Measurements from ENCODE around the gene LSP1. TPM values are rescaled to one million over a fixed set of nuclear protein-coding genes. Genes with fewer than 3 reads are reported as not detected.

LSP1 gene
- total and polyA plus RNA-seq, 2 of the 8 experiments (the other 6 are each of a cell fraction or from before 2014, with no cell fraction given), result 0.03 TPM; not detected in 1

- Histone ChIP-seq H3K23me2 (ENCODE audit: low read depth, low read length) (no peaks in the 10 kb centered on the region), H4K8ac (ENCODE audit: extremely low read depth, insufficient read depth, low read length) (peak overlapping the region; percentile 35; the same call in 1 of the 2 replicates), H3K79me1 (ENCODE audit: low read depth, low read length) (no peaks in the 10 kb centered on the region), H4K5ac (ENCODE audit: insufficient read length, low read depth, low read length) (no peak overlapping the region), H2BK20ac (ENCODE audit: low read length) (no peak overlapping the region), H3K4ac (replicated peaks; ENCODE audit: insufficient read length, low read depth, low read length) (no peak overlapping the region), H3K56ac (replicated peaks; ENCODE audit: insufficient read length, low read depth, low read length) (no peak overlapping the region), H3K4me3 (ENCODE audit: extremely low read depth in 1 of 4, insufficient read depth in 2 of 4, low read depth in 3 of 4, low read length in 4 of 4) (no peak overlapping the region), H2BK120ac (replicated peaks; ENCODE audit: low read depth, low read length) (no peak overlapping the region), H2AK5ac (ENCODE audit: low read depth, low read length) (0 out of 2 replicates have a peak overlapping the region, but pooled peaks have one; percentile 53), H3K27me3 (replicated peaks in 1 of 4; ENCODE audit: control insufficient read depth in 3 of 4, extremely low read depth in 1 of 4, insufficient read depth in 3 of 4, low read length in 3 of 4) (no peaks in the 10 kb centered on the region), H3K36me3 (ENCODE audit: control insufficient read depth in 2 of 4, insufficient read depth in 4 of 4, low read length in 3 of 4) (no peaks in the 10 kb centered on the region), H2BK15ac (ENCODE audit: low read length) (no peak overlapping the region), H3K79me2 (ENCODE audit: control insufficient read depth in 1 of 2, insufficient read depth in 2 of 2, low read length in 2 of 2) (no peaks in the 10 kb centered on the region), H3K9ac (replicated peaks in 1 of 4; ENCODE audit: extremely low read depth in 1 of 4, low read depth in 3 of 4, low read length in 3 of 4) (no peak overlapping the region), H4K91ac (replicated peaks; ENCODE audit: insufficient read length, low read length) (no peak overlapping the region), H3K18ac (ENCODE audit: extremely low read depth, low read length) (no peak overlapping the region), H2AFZ (ENCODE audit: low read length) (no peak overlapping the region), H3K4me2 (ENCODE audit: insufficient read depth in 1 of 2, low read depth in 2 of 2, low read length in 2 of 2) (no peak overlapping the region), H2BK12ac (ENCODE audit: low read depth, low read length) (no peak overlapping the region), H3K9me3 (ENCODE audit: insufficient read depth in 2 of 2, low read depth in 1 of 2, low read length in 1 of 2) (no peaks in the 10 kb centered on the region), H3K14ac (ENCODE audit: insufficient read length) (no peak overlapping the region), H3K27ac (ENCODE audit: low read depth, low read length) (no peak overlapping the region), H4K20me1 (replicated peaks in 1 of 2; ENCODE audit: control insufficient read depth in 1 of 2, insufficient read depth in 2 of 2, low read length in 2 of 2) (no peaks in the 10 kb centered on the region), H3K23ac (ENCODE audit: insufficient read length) (no peak overlapping the region), H3K4me1 (replicated peaks in 1 of 4; ENCODE audit: control insufficient read depth in 3 of 4, insufficient read depth in 4 of 4, low read length in 3 of 4) (peaks cover 0 to 3% (median 0%) of the 10 kb centered on the region in 4 experiments; a peak in 1 of 7 replicates), H2BK5ac (ENCODE audit: low read depth, low read length) (no peak overlapping the region)
- 93% methylated on average over 1 of the region's 1 CpG; no CpG with 5 or more reads in 1 of the 2 experiments for WGBS, 2 experiments (ENCODE audit: extremely low coverage in 1 of 2, insufficient coverage in 1 of 2, insufficient read length in 1 of 2, insufficient replicate concordance in 2 of 2, low coverage in 1 of 2, low lambda C conversion rate in 2 of 2, missing lambda C conversion rate in 1 of 2)
- DNase-seq (ENCODE audit: low read depth in 1 of 2, low spot score in 2 of 2) (no peak), FAIRE-seq (no peak)
- no peak for TF ChIP-seq E2F6 (IDR thresholded peaks at IDR 0.05)
- TF ChIP-seq CBX8 (IDR thresholded peaks at IDR 0.05; ENCODE audit: borderline replicate concordance, low read depth, low read length), result no peak
- no peak for TF ChIP-seq SIN3A (conservative IDR thresholded peaks at IDR 0.05 in 1 of 2, IDR thresholded peaks at IDR 0.05 in 1 of 2; ENCODE audit: low read depth in 1 of 2, low read length in 2 of 2)
- CTCF ChIA-PET (ENCODE audit: partially characterized antibody), result interaction anchor here (1.5 to 15.7 kb wide), 3 partner anchors 12 to 309 kb away, joined by 6 to 232 read pairs (median 7); no protein-coding TSS in a partner anchor
- POLR2A ChIA-PET (ENCODE audit: partially characterized antibody), result no interaction called here
Measured at GRCh38 chr11:1845095-1845429, 7.8 kb upstream of the LSP1 start.

Data from H1 (cell line).